Measurements from ENCODE around the gene ZNF608.

The ZNF608 gene

GRCh38 chr5:124714910-124715309 is 31.5 kb downstream of the ZNF608 start:
- no peak for DNase-seq

GRCh38 chr5:124713595-124713994 is 32.8 kb downstream of the ZNF608 start:
- no peak for DNase-seq

- no peak for DNase-seq
Observed at GRCh38 chr5:124712731-124713305, 33.6 kb downstream of the ZNF608 start.

GRCh38 chr5:124708086-124708485 is 38.4 kb downstream of the ZNF608 start:
- no peak for DNase-seq

- no peak for DNase-seq
Observed at GRCh38 chr5:124707520-124707919, 38.9 kb downstream of the ZNF608 start.

GRCh38 chr5:124706729-124707361 is 39.6 kb downstream of the ZNF608 start:
- DNase-seq = peak in 1 of 2 experiments; percentile 70

GRCh38 chr5:124706051-124706450 is 40.4 kb downstream of the ZNF608 start:
- DNase-seq = no peak

GRCh38 chr5:124705577-124705976 is 40.9 kb downstream of the ZNF608 start:
- DNase-seq = no peak

GRCh38 chr5:124704594-124705284 is 41.7 kb downstream of the ZNF608 start:
- DNase-seq = no peak

GRCh38 chr5:124703995-124704394 is 42.4 kb downstream of the ZNF608 start:
- no peak for DNase-seq

GRCh38 chr5:124702525-124702924 is 43.9 kb downstream of the ZNF608 start:
- no peak for DNase-seq

GRCh38 chr5:124701873-124702425 is 44.5 kb downstream of the ZNF608 start:
- DNase-seq = no peak

GRCh38 chr5:124701016-124701415 is 45.4 kb downstream of the ZNF608 start:
- DNase-seq = no peak

- DNase-seq = no peak
Observed at GRCh38 chr5:124700333-124700732, 46.1 kb downstream of the ZNF608 start.

- no peak for DNase-seq
Observed at GRCh38 chr5:124698770-124699169, 47.7 kb downstream of the ZNF608 start.

- DNase-seq = peak in 1 of 2 experiments; percentile 17
Observed at GRCh38 chr5:124697933-124698591, 48.4 kb downstream of the ZNF608 start.

GRCh38 chr5:124697501-124697900 is 48.9 kb downstream of the ZNF608 start:
- DNase-seq = no peak

- DNase-seq = no peak
Observed at GRCh38 chr5:124696898-124697297, 49.5 kb downstream of the ZNF608 start.

All from NCI-H446 (cell line).